Renal pelvis (tissue), 3 donors: ENCODE measurements around the gene MCEE. TPM values are rescaled to one million over a fixed set of nuclear protein-coding genes. Genes with fewer than 3 reads are reported as not detected.

ENCODE experiments used
- polyA plus RNA-seq, 3 donors: library from polyadenylated mRNA; unstranded; fragments of 120-200 nt; gene quantifications; one replicate each; pipeline ENCODE4 v1.2.1, GENCODE V29; 2013; ENCODE audit not compliant: insufficient read length in 3 of 3

Gene MCEE
- polyA plus RNA-seq, 3 donors = 21.8 to 25.9 (median 22.6) TPM

Other genes with a start within 250 kb of the MCEE start
- under 1 TPM; 0.50 to 0.73 (median 0.66) TPM for gene VAX2, start 229.7 kb downstream of the MCEE start, polyA plus RNA-seq
- 100 to 1,000 TPM in 1 of 3 donors, 10 to 100 TPM in 2; 78.2 to 108 (median 78.6) TPM for gene ATP6V1B1, start 194.3 kb downstream of the MCEE start, polyA plus RNA-seq
- gene ANKRD53, start 151.6 kb downstream of the MCEE start, polyA plus RNA-seq = 1 to 10 TPM in 1 of 3 donors, under 1 TPM in 2; 0.84 to 1.0 (median 0.89) TPM
- gene TEX261, start 135.4 kb downstream of the MCEE start, polyA plus RNA-seq = 10 to 100 TPM; 55.9 to 69.4 (median 56.7) TPM
- 100 to 1,000 TPM in 2 of 3 donors, 10 to 100 TPM in 1; 82.8 to 113 (median 103) TPM for gene NAGK, start 61.6 kb downstream of the MCEE start, polyA plus RNA-seq
- 10 to 100 TPM; 42.1 to 46.3 (median 45.7) TPM for gene MPHOSPH10, start 405 bp upstream of the MCEE start, polyA plus RNA-seq
- gene PAIP2B, start 96.9 kb upstream of the MCEE start, polyA plus RNA-seq = 10 to 100 TPM; 18.7 to 24.3 (median 20.8) TPM
- gene ZNF638, start 201.6 kb upstream of the MCEE start, polyA plus RNA-seq = 100 to 1,000 TPM; 186 to 247 (median 195) TPM